Prostate gland (tissue), 2 donors: Measurements from ENCODE around the gene ADCY3.

Experiments
- POLR2A ChIP-seq: fragments of 450-650 bp; IDR thresholded peaks from one replicate; pipeline ENCODE4 v1.6.1; 2016; ENCODE audit warnings: antibody characterized with exemption, mild to moderate bottlenecking
- POLR2AphosphoS5 ChIP-seq: sonication (generic); formaldehyde crosslinking; IDR thresholded peaks from one replicate; pipeline ENCODE4 v1.6.1; 2017; ENCODE audit warnings: antibody characterized with exemption
- TF ChIP-seq, protein P1 (sequence below), 4 experiments: fragments of 200-600 bp in 2 of 4; fragments of 450-650 bp in 2 of 4; sonication (generic) in 2 of 4; IDR thresholded peaks; 1 replicate in 3 of 4; 2 replicates in 1 of 4; pipeline ENCODE4 v1.5.1; 2016 to 2019; ENCODE audit warnings: antibody characterized with exemption in 4 of 4, mild to moderate bottlenecking in 2 of 4, moderate library complexity in 2 of 4

DNA sequence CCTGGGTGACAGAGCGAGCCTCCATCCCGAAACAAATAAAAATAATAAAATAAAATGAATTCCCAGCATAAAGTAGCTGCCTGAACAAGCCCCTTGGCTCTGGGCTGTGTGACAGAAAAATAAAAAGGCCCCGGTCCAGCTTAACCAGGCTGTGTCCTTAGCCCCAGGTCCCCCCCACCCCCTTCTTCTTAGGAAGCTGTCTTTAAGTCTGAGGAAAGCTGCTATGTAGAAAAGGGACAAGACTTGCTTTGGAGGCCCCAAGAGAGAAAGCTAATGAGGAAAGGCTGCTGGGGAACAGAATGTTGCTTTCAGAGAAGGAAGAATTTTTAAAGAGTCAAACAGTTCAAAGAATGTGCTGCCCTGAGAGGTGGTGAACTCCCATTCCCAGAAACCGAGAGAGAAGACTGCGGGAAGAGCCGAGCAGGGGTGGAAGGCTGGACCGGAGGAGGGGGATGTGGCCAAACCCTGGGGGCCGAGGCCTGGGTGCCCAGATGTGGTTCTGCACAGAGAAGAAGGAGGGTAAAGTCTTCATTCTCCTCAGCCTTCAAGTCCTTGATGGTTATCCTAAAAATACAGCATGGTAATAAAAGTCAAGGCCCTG lies 64.9 kb downstream of the ADCY3 start:
- TF ChIP-seq, protein P1, sequence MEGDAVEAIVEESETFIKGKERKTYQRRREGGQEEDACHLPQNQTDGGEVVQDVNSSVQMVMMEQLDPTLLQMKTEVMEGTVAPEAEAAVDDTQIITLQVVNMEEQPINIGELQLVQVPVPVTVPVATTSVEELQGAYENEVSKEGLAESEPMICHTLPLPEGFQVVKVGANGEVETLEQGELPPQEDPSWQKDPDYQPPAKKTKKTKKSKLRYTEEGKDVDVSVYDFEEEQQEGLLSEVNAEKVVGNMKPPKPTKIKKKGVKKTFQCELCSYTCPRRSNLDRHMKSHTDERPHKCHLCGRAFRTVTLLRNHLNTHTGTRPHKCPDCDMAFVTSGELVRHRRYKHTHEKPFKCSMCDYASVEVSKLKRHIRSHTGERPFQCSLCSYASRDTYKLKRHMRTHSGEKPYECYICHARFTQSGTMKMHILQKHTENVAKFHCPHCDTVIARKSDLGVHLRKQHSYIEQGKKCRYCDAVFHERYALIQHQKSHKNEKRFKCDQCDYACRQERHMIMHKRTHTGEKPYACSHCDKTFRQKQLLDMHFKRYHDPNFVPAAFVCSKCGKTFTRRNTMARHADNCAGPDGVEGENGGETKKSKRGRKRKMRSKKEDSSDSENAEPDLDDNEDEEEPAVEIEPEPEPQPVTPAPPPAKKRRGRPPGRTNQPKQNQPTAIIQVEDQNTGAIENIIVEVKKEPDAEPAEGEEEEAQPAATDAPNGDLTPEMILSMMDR (IDR thresholded peaks at IDR 0.05), result no peak
- no peak for TF ChIP-seq POLR2A
- TF ChIP-seq POLR2AphosphoS5, result no peak
